ENCODE results near the gene INSC. TPM values are rescaled to one million over a fixed set of nuclear protein-coding genes. Genes with fewer than 3 reads are reported as not detected.

The INSC gene
- total and polyA plus RNA-seq, 2 of the 4 experiments (the other 2 are of a cell fraction): 0.53 to 1.4 TPM

GRCh38 chr11:15128621-15129020 is 13.9 kb downstream of the INSC start:
- ATAC-seq (ENCODE audit: low read depth): no peak

More at GRCh38 chr11:15128621-15129020, 13.9 kb downstream of the INSC start:
- CTCF ChIA-PET: no interaction called here
- intact Hi-C loops (cut with micrococcal nuclease): no loop called here
- peaks cover 27% of the 10 kb centered on the region for H3K9me1 ChIP-seq (ENCODE audit: insufficient read depth, low read length)
- no peaks in the 10 kb centered on the region for H3K9me3 ChIP-seq (ENCODE audit: control insufficient read depth, insufficient read depth, low read length)
- H2BK15ac ChIP-seq (ENCODE audit: low read depth, low read length): peak overlapping the region; percentile 46; the same call in 1 of the 3 replicates
- no peak overlapping the region for H3K27ac ChIP-seq (ENCODE audit: insufficient read depth, low read length)
- H3K4me3 ChIP-seq (ENCODE audit: insufficient read depth, low read depth, low read length): no peak overlapping the region
- H3K79me1 ChIP-seq (ENCODE audit: low read depth in 1 of 2, low read length in 2 of 2): peaks cover 0 to 21% of the 10 kb centered on the region in 2 experiments; a peak in 2 of 4 replicates
- DNase-seq: no peak
- H3K9ac ChIP-seq (ENCODE audit: low read depth, low read length): no peak overlapping the region
- H3K36me3 ChIP-seq (ENCODE audit: control insufficient read depth, insufficient read depth, low read length): no peaks in the 10 kb centered on the region
- peak overlapping the region; percentile 61; the same call in 1 of the 2 replicates for H2AK5ac ChIP-seq (ENCODE audit: low read depth, low read length)
- H3K56ac ChIP-seq (ENCODE audit: extremely low read depth, insufficient read depth, low read length): no peak overlapping the region
- H3K4ac ChIP-seq (ENCODE audit: low read depth, low read length): peak overlapping the region; percentile 8
- no peak overlapping the region for H3K18ac ChIP-seq (ENCODE audit: low read depth, low read length)
- H3K23ac ChIP-seq (ENCODE audit: low read depth, low read length): no peak overlapping the region
- TF ChIP-seq USF2 (IDR thresholded peaks at IDR 0.05; ENCODE audit: low read depth, low read length) (no peak), RFX5 (IDR thresholded peaks at IDR 0.05; ENCODE audit: low read depth, low read length) (no peak), SMC3 (IDR thresholded peaks at IDR 0.05; ENCODE audit: low read depth, low read length) (no peak), CTCF (conservative IDR thresholded peaks at IDR 0.05; ENCODE audit: low read depth, low read length) (no peak), CHD1 (IDR thresholded peaks at IDR 0.05; ENCODE audit: low read depth, low read length) (no peak), MAZ (IDR thresholded peaks at IDR 0.05; ENCODE audit: borderline replicate concordance, low read depth, low read length) (no peak), RAD21 (IDR thresholded peaks at IDR 0.05; ENCODE audit: low read length) (no peak), POLR2A (IDR thresholded peaks at IDR 0.05; ENCODE audit: low read depth, low read length) (no peak), NFE2L2 (IDR thresholded peaks at IDR 0.05; ENCODE audit: low read depth, low read length) (no peak), FOS (IDR thresholded peaks at IDR 0.05; ENCODE audit: low read depth, low read length) (no peak)
- no peaks in the 10 kb centered on the region for H4K20me1 ChIP-seq (ENCODE audit: insufficient read depth, low read length)
- dilution Hi-C loops (cut with HindIII; ENCODE audit: low sequenced_read_pairs, unreplicated experiment): no loop called here
- peak overlapping the region; percentile 49 for H2AFZ ChIP-seq (replicated peaks; ENCODE audit: low read length, poor library complexity)
- no peak overlapping the region for H2AK9ac ChIP-seq (replicated peaks; ENCODE audit: low read depth, low read length, poor library complexity)
- no peak overlapping the region for H4K5ac ChIP-seq (ENCODE audit: low read depth, low read length)
- POLR2A ChIA-PET (ENCODE audit: unreplicated experiment): interaction anchor here (0.6 kb wide), 1 partner anchor 82 kb away, joined by 4 read pairs; no protein-coding TSS in a partner anchor
- no CpG with 5 or more reads among the region's 2 CpGs for WGBS, 2 experiments (ENCODE audit: extremely low coverage in 2 of 2, insufficient read length in 1 of 2)
- peak overlapping the region; percentile 4 for H2BK5ac ChIP-seq (ENCODE audit: low read depth, low read length, poor library complexity, severe bottlenecking)
- no TSS peak for BruUV-seq (replicated peaks)
- peak overlapping the region; percentile 77 for H2BK120ac ChIP-seq (ENCODE audit: low read depth, low read length)
- in situ Hi-C loops (cut with MboI; ENCODE audit: low sequenced_read_pairs): no loop called here
- peak overlapping the region; percentile 61 for H3K14ac ChIP-seq (replicated peaks; ENCODE audit: low read depth, low read length)
- H3K27me3 ChIP-seq (ENCODE audit: control insufficient read depth, insufficient read depth, low read length): no peaks in the 10 kb centered on the region
- H3K4me1 ChIP-seq (ENCODE audit: control insufficient read depth, insufficient read depth, low read length): peaks cover 11% of the 10 kb centered on the region; the same call in 1 of the 2 replicates
- no peak overlapping the region for H3K4me2 ChIP-seq (ENCODE audit: low read depth, low read length)
- peak overlapping the region; percentile 17 for H2BK20ac ChIP-seq (ENCODE audit: low read depth, low read length)
- H4K8ac ChIP-seq (ENCODE audit: low read depth in 2 of 2, low read length in 2 of 2): peak overlapping the region in 1 of 2 experiments; percentile 32; a peak in 1 of 4 replicates
- H4K91ac ChIP-seq (ENCODE audit: insufficient read depth, low read depth, low read length): no peak overlapping the region
